Measurements from ENCODE around the gene KRT2.

The KRT2 gene

DNA sequence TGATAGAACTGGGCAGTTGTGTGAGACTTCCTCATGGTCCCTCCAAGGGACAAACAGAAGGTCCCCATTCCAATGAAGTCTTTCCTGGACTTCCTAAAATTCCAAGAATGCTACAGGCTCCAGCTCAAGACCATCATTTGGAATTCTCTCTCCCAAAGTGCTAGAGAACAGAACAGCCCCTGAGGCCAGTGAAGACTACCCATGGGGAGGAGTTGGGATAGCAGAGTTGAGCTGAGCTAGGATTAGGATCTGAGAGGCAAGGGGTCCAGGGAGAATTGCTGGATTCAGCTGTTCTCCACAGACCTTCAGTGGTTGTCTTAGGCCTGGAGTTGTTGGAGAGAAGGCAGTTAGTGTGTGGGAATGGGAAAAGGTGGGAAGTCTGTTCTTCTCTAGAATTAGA, 17.4 kb upstream of the KRT2 start:
- H3K4me1 ChIP-seq (ENCODE audit: control insufficient read depth in 5 of 5, insufficient read depth in 5 of 5, low read length in 5 of 5) = no peaks in the 10 kb centered on the region
- no peak overlapping the region for H3K4me3 ChIP-seq (ENCODE audit: low read depth in 1 of 5, low read length in 5 of 5)
- H3K9me3 ChIP-seq (ENCODE audit: control insufficient read depth in 5 of 5, low read length in 5 of 5) = no peaks in the 10 kb centered on the region
- H3K27me3 ChIP-seq (ENCODE audit: control insufficient read depth in 5 of 5, insufficient read depth in 4 of 5, low read length in 5 of 5) = peaks cover 0 to 13% (median 5%) of the 10 kb centered on the region in 5 donors
- no peak overlapping the region for H3K27ac ChIP-seq (ENCODE audit: low read depth, low read length)
- H3K36me3 ChIP-seq (ENCODE audit: control insufficient read depth in 5 of 5, insufficient read depth in 5 of 5, low read length in 5 of 5) = no peaks in the 10 kb centered on the region
- no peak overlapping the region for H3K9ac ChIP-seq (ENCODE audit: low read length in 5 of 5)

- H3K9ac ChIP-seq (ENCODE audit: low read length in 5 of 5) = no peak overlapping the region
- H3K4me3 ChIP-seq (ENCODE audit: low read depth in 1 of 5, low read length in 5 of 5) = no peak overlapping the region
- H3K36me3 ChIP-seq (ENCODE audit: control insufficient read depth in 5 of 5, insufficient read depth in 5 of 5, low read length in 5 of 5) = no peaks in the 10 kb centered on the region
- H3K9me3 ChIP-seq (ENCODE audit: control insufficient read depth in 5 of 5, low read length in 5 of 5) = no peaks in the 10 kb centered on the region
- no peaks in the 10 kb centered on the region for H3K4me1 ChIP-seq (ENCODE audit: control insufficient read depth in 5 of 5, insufficient read depth in 5 of 5, low read length in 5 of 5)
- H3K27me3 ChIP-seq (ENCODE audit: control insufficient read depth in 5 of 5, insufficient read depth in 4 of 5, low read length in 5 of 5) = peaks cover 2 to 14% (median 5%) of the 10 kb centered on the region in 5 donors
- H3K27ac ChIP-seq (ENCODE audit: low read depth, low read length) = no peak overlapping the region
Observed at GRCh38 chr12:52667931-52668330, 15.9 kb upstream of the KRT2 start.

GRCh38 chr12:52667509-52667908, 15.5 kb upstream of the KRT2 start:
- Histone ChIP-seq H3K27ac (ENCODE audit: low read depth, low read length) (no peak overlapping the region), H3K4me1 (ENCODE audit: control insufficient read depth in 5 of 5, insufficient read depth in 5 of 5, low read length in 5 of 5) (no peaks in the 10 kb centered on the region), H3K27me3 (ENCODE audit: control insufficient read depth in 5 of 5, insufficient read depth in 4 of 5, low read length in 5 of 5) (peaks cover 2 to 14% (median 5%) of the 10 kb centered on the region in 5 donors)

DNA sequence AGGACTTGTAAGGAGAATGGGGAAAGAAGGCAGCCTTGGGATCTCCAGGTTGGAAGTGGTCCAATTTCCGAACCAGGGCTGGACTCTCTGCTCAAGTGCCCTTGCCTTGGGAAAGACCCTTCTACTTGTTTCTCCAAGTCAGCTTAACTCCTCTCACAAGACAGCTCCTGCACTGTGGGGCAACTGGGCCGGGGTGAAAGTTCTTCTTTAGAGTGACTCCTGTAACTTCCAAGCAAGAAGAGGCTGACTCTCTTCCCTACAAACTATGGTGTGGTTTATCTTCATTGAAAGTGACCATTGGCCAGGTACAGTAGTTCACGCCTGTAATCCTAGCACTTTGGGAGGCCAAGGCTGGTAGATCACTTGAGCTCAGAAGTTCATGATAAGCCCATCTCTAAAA, 14.5 kb upstream of the KRT2 start:
- H3K4me3 ChIP-seq (ENCODE audit: low read depth in 1 of 5, low read length in 5 of 5) = no peak overlapping the region
- no peaks in the 10 kb centered on the region for H3K36me3 ChIP-seq (ENCODE audit: control insufficient read depth in 5 of 5, insufficient read depth in 5 of 5, low read length in 5 of 5)
- peaks cover 2 to 14% (median 5%) of the 10 kb centered on the region in 5 donors for H3K27me3 ChIP-seq (ENCODE audit: control insufficient read depth in 5 of 5, insufficient read depth in 4 of 5, low read length in 5 of 5)
- H3K4me1 ChIP-seq (ENCODE audit: control insufficient read depth in 5 of 5, insufficient read depth in 5 of 5, low read length in 5 of 5) = no peaks in the 10 kb centered on the region
- no peak overlapping the region for H3K9ac ChIP-seq (ENCODE audit: low read length in 5 of 5)
- H3K9me3 ChIP-seq (ENCODE audit: control insufficient read depth in 5 of 5, low read length in 5 of 5) = no peaks in the 10 kb centered on the region
- no peak overlapping the region for H3K27ac ChIP-seq (ENCODE audit: low read depth, low read length)

More at GRCh38 chr12:52667509-52667908, 15.5 kb upstream of the KRT2 start:
- H3K4me3 ChIP-seq (ENCODE audit: low read depth in 1 of 5, low read length in 5 of 5) = no peak overlapping the region
- no peaks in the 10 kb centered on the region for H3K36me3 ChIP-seq (ENCODE audit: control insufficient read depth in 5 of 5, insufficient read depth in 5 of 5, low read length in 5 of 5)
- no peak overlapping the region for H3K9ac ChIP-seq (ENCODE audit: low read length in 5 of 5)
- H3K9me3 ChIP-seq (ENCODE audit: control insufficient read depth in 5 of 5, low read length in 5 of 5) = no peaks in the 10 kb centered on the region

GRCh38 chr12:52663420-52663819, 11.4 kb upstream of the KRT2 start:
- Histone ChIP-seq H3K36me3 (ENCODE audit: control insufficient read depth in 5 of 5, insufficient read depth in 5 of 5, low read length in 5 of 5) (no peaks in the 10 kb centered on the region), H3K27ac (ENCODE audit: low read depth, low read length) (no peak overlapping the region), H3K27me3 (ENCODE audit: control insufficient read depth in 5 of 5, insufficient read depth in 4 of 5, low read length in 5 of 5) (peaks cover 3 to 21% (median 15%) of the 10 kb centered on the region in 5 donors), H3K9ac (ENCODE audit: low read length in 5 of 5) (no peak overlapping the region), H3K4me1 (ENCODE audit: control insufficient read depth in 5 of 5, insufficient read depth in 5 of 5, low read length in 5 of 5) (no peaks in the 10 kb centered on the region), H3K4me3 (ENCODE audit: low read depth in 1 of 5, low read length in 5 of 5) (no peak overlapping the region), H3K9me3 (ENCODE audit: control insufficient read depth in 5 of 5, low read length in 5 of 5) (no peaks in the 10 kb centered on the region)

GRCh38 chr12:52662918-52663229, 10.9 kb upstream of the KRT2 start:
- H3K27me3 ChIP-seq (ENCODE audit: control insufficient read depth in 5 of 5, insufficient read depth in 4 of 5, low read length in 5 of 5) = peaks cover 3 to 26% (median 15%) of the 10 kb centered on the region in 5 donors
- no peaks in the 10 kb centered on the region for H3K9me3 ChIP-seq (ENCODE audit: control insufficient read depth in 5 of 5, low read length in 5 of 5)
- H3K9ac ChIP-seq (ENCODE audit: low read length in 5 of 5) = no peak overlapping the region
- no peak overlapping the region for H3K4me3 ChIP-seq (ENCODE audit: low read depth in 1 of 5, low read length in 5 of 5)
- no peak overlapping the region for H3K27ac ChIP-seq (ENCODE audit: low read depth, low read length)
- no peaks in the 10 kb centered on the region for H3K4me1 ChIP-seq (ENCODE audit: control insufficient read depth in 5 of 5, insufficient read depth in 5 of 5, low read length in 5 of 5)
- no peaks in the 10 kb centered on the region for H3K36me3 ChIP-seq (ENCODE audit: control insufficient read depth in 5 of 5, insufficient read depth in 5 of 5, low read length in 5 of 5)

GRCh38 chr12:52662093-52662917, 10.3 kb upstream of the KRT2 start:
- no peak overlapping the region for H3K4me3 ChIP-seq (ENCODE audit: low read depth in 1 of 5, low read length in 5 of 5)
- no peaks in the 10 kb centered on the region for H3K36me3 ChIP-seq (ENCODE audit: control insufficient read depth in 5 of 5, insufficient read depth in 5 of 5, low read length in 5 of 5)
- H3K9ac ChIP-seq (ENCODE audit: low read length in 5 of 5) = no peak overlapping the region
- no peaks in the 10 kb centered on the region for H3K4me1 ChIP-seq (ENCODE audit: control insufficient read depth in 5 of 5, insufficient read depth in 5 of 5, low read length in 5 of 5)
- H3K9me3 ChIP-seq (ENCODE audit: control insufficient read depth in 5 of 5, low read length in 5 of 5) = no peaks in the 10 kb centered on the region
- H3K27ac ChIP-seq (ENCODE audit: low read depth, low read length) = no peak overlapping the region
- peaks cover 3 to 29% (median 15%) of the 10 kb centered on the region in 5 donors for H3K27me3 ChIP-seq (ENCODE audit: control insufficient read depth in 5 of 5, insufficient read depth in 4 of 5, low read length in 5 of 5)

- no peaks in the 10 kb centered on the region for H3K9me3 ChIP-seq (ENCODE audit: control insufficient read depth in 5 of 5, low read length in 5 of 5)
- no peak overlapping the region for H3K4me3 ChIP-seq (ENCODE audit: low read depth in 1 of 5, low read length in 5 of 5)
- no peaks in the 10 kb centered on the region for H3K36me3 ChIP-seq (ENCODE audit: control insufficient read depth in 5 of 5, insufficient read depth in 5 of 5, low read length in 5 of 5)
- peaks cover 3 to 29% (median 15%) of the 10 kb centered on the region in 5 donors for H3K27me3 ChIP-seq (ENCODE audit: control insufficient read depth in 5 of 5, insufficient read depth in 4 of 5, low read length in 5 of 5)
- no peak overlapping the region for H3K27ac ChIP-seq (ENCODE audit: low read depth, low read length)
- no peak overlapping the region for H3K9ac ChIP-seq (ENCODE audit: low read length in 5 of 5)
- H3K4me1 ChIP-seq (ENCODE audit: control insufficient read depth in 5 of 5, insufficient read depth in 5 of 5, low read length in 5 of 5) = no peaks in the 10 kb centered on the region
Observed at GRCh38 chr12:52661668-52662067, 9.7 kb upstream of the KRT2 start.

DNA sequence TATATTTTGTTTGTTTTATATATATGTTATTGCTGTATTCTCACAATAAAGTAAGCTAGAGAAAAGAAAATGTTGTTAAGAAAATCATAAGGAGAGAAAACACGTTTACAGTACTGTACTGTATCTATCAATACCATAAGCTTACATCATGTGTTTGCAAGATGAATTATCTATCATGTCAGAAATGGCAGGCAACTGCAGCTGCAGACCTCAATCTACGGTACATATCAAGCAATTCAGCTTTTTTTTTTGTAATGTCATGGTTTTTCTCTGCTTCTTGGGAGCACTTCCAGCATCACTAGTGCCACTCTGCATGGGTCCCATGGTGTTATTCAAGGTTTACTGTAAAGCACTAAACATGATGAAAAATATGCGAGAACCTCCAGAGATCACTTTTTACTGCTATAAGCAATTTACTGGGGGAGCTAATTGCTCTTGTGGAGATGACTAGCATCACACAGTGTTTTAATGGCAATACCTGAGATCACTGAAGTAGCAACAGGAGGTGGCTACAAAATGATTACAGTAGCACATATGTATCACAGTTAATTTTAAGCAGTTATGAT, 9.0 kb upstream of the KRT2 start:
- Histone ChIP-seq H3K9me3 (ENCODE audit: control insufficient read depth in 5 of 5, low read length in 5 of 5) (no peaks in the 10 kb centered on the region), H3K36me3 (ENCODE audit: control insufficient read depth in 5 of 5, insufficient read depth in 5 of 5, low read length in 5 of 5) (no peaks in the 10 kb centered on the region), H3K27me3 (ENCODE audit: control insufficient read depth in 5 of 5, insufficient read depth in 4 of 5, low read length in 5 of 5) (peaks cover 3 to 29% (median 20%) of the 10 kb centered on the region in 5 donors), H3K4me3 (ENCODE audit: low read depth in 1 of 5, low read length in 5 of 5) (no peak overlapping the region), H3K4me1 (ENCODE audit: control insufficient read depth in 5 of 5, insufficient read depth in 5 of 5, low read length in 5 of 5) (no peaks in the 10 kb centered on the region), H3K27ac (ENCODE audit: low read depth, low read length) (no peak overlapping the region), H3K9ac (ENCODE audit: low read length in 5 of 5) (no peak overlapping the region)

GRCh38 chr12:52659951-52660350, 7.9 kb upstream of the KRT2 start:
- Histone ChIP-seq H3K4me3 (ENCODE audit: low read depth in 1 of 5, low read length in 5 of 5) (no peak overlapping the region), H3K27ac (ENCODE audit: low read depth, low read length) (no peak overlapping the region), H3K9me3 (ENCODE audit: control insufficient read depth in 5 of 5, low read length in 5 of 5) (no peaks in the 10 kb centered on the region), H3K4me1 (ENCODE audit: control insufficient read depth in 5 of 5, insufficient read depth in 5 of 5, low read length in 5 of 5) (no peaks in the 10 kb centered on the region), H3K36me3 (ENCODE audit: control insufficient read depth in 5 of 5, insufficient read depth in 5 of 5, low read length in 5 of 5) (no peaks in the 10 kb centered on the region), H3K27me3 (ENCODE audit: control insufficient read depth in 5 of 5, insufficient read depth in 4 of 5, low read length in 5 of 5) (peaks cover 3 to 28% (median 24%) of the 10 kb centered on the region in 5 donors), H3K9ac (ENCODE audit: low read length in 5 of 5) (no peak overlapping the region)

Data from subcutaneous abdominal adipose tissue (tissue), 5 donors.